Measurements from ENCODE around the gene GPR152.

Gene GPR152

GRCh38 chr11:67457453-67457852, 4.9 kb upstream of the GPR152 start:
- Histone ChIP-seq H3K36me3 (ENCODE audit: control insufficient read depth, insufficient read depth, low read length) (no peaks in the 10 kb centered on the region), H3K27me3 (ENCODE audit: control insufficient read depth, insufficient read depth, low read length) (no peaks in the 10 kb centered on the region), H3K9me3 (ENCODE audit: control insufficient read depth, insufficient read depth, low read length) (no peaks in the 10 kb centered on the region), H3K4me1 (ENCODE audit: control insufficient read depth, insufficient read depth, low read length) (no peaks in the 10 kb centered on the region), H3K9ac (ENCODE audit: low read depth, low read length) (no peak overlapping the region), H3K4me3 (ENCODE audit: low read depth, low read length) (no peak overlapping the region)

GRCh38 chr11:67456068-67456705, 3.7 kb upstream of the GPR152 start:
- Histone ChIP-seq H3K27me3 (ENCODE audit: control insufficient read depth, insufficient read depth, low read length) (no peaks in the 10 kb centered on the region), H3K36me3 (ENCODE audit: control insufficient read depth, insufficient read depth, low read length) (no peaks in the 10 kb centered on the region), H3K9me3 (ENCODE audit: control insufficient read depth, insufficient read depth, low read length) (no peaks in the 10 kb centered on the region), H3K4me3 (ENCODE audit: low read depth, low read length) (no peak overlapping the region), H3K9ac (ENCODE audit: low read depth, low read length) (no peak overlapping the region), H3K4me1 (ENCODE audit: control insufficient read depth, insufficient read depth, low read length) (no peaks in the 10 kb centered on the region)

- no peak within 1 kb of the TSS for H3K9ac ChIP-seq (ENCODE audit: low read depth, low read length)
- H3K9me3 ChIP-seq (ENCODE audit: control insufficient read depth, insufficient read depth, low read length) = no peaks in the 10 kb centered on the region
Measured at GRCh38 chr11:67455054-67455453, 2.5 kb upstream of the GPR152 start, which contains the start of gene CABP4. Gene CABP4, plus strand, starts transcription at chr11:67455354. Its CDS starts 70 bp downstream, at chr11:67455424.

GRCh38 chr11:67453816-67454732, 1.5 kb upstream of the GPR152 start:
- Histone ChIP-seq H3K9me3 (ENCODE audit: control insufficient read depth, insufficient read depth, low read length) (no peaks in the 10 kb centered on the region), H3K4me3 (ENCODE audit: low read depth, low read length) (no peak overlapping the region), H3K27me3 (ENCODE audit: control insufficient read depth, insufficient read depth, low read length) (no peaks in the 10 kb centered on the region), H3K4me1 (ENCODE audit: control insufficient read depth, insufficient read depth, low read length) (no peaks in the 10 kb centered on the region), H3K9ac (ENCODE audit: low read depth, low read length) (no peak overlapping the region), H3K36me3 (ENCODE audit: control insufficient read depth, insufficient read depth, low read length) (no peaks in the 10 kb centered on the region)

More at GRCh38 chr11:67455054-67455453, 2.5 kb upstream of the GPR152 start, which contains the start of gene CABP4:
- H3K4me1 ChIP-seq (ENCODE audit: control insufficient read depth, insufficient read depth, low read length) = no peaks in the 10 kb centered on the region
- H3K4me3 ChIP-seq (ENCODE audit: low read depth, low read length) = no peak within 1 kb of the TSS
- no peaks in the 10 kb centered on the region for H3K36me3 ChIP-seq (ENCODE audit: control insufficient read depth, insufficient read depth, low read length)
- no peaks in the 10 kb centered on the region for H3K27me3 ChIP-seq (ENCODE audit: control insufficient read depth, insufficient read depth, low read length)

- Histone ChIP-seq H3K4me1 (ENCODE audit: control insufficient read depth, insufficient read depth, low read length) (no peaks in the 10 kb centered on the region), H3K36me3 (ENCODE audit: control insufficient read depth, insufficient read depth, low read length) (no peaks in the 10 kb centered on the region), H3K27me3 (ENCODE audit: control insufficient read depth, insufficient read depth, low read length) (no peaks in the 10 kb centered on the region)
Measured at GRCh38 chr11:67451658-67451976, 912 bp downstream of the GPR152 start.

GRCh38 chr11:67450796-67451657, 1.5 kb downstream of the GPR152 start:
- Histone ChIP-seq H3K4me3 (ENCODE audit: low read depth, low read length) (no peak overlapping the region), H3K9ac (ENCODE audit: low read depth, low read length) (no peak overlapping the region), H3K27me3 (ENCODE audit: control insufficient read depth, insufficient read depth, low read length) (no peaks in the 10 kb centered on the region), H3K4me1 (ENCODE audit: control insufficient read depth, insufficient read depth, low read length) (no peaks in the 10 kb centered on the region), H3K9me3 (ENCODE audit: control insufficient read depth, insufficient read depth, low read length) (no peaks in the 10 kb centered on the region), H3K36me3 (ENCODE audit: control insufficient read depth, insufficient read depth, low read length) (no peaks in the 10 kb centered on the region)

More at GRCh38 chr11:67451658-67451976, 912 bp downstream of the GPR152 start:
- Histone ChIP-seq H3K9me3 (ENCODE audit: control insufficient read depth, insufficient read depth, low read length) (no peaks in the 10 kb centered on the region), H3K4me3 (ENCODE audit: low read depth, low read length) (no peak overlapping the region), H3K9ac (ENCODE audit: low read depth, low read length) (no peak overlapping the region)

GRCh38 chr11:67449116-67449844, 3.2 kb downstream of the GPR152 start:
- H3K27me3 ChIP-seq (ENCODE audit: control insufficient read depth, insufficient read depth, low read length) = no peaks in the 10 kb centered on the region
- no peaks in the 10 kb centered on the region for H3K9me3 ChIP-seq (ENCODE audit: control insufficient read depth, insufficient read depth, low read length)
- H3K4me1 ChIP-seq (ENCODE audit: control insufficient read depth, insufficient read depth, low read length) = no peaks in the 10 kb centered on the region

GRCh38 chr11:67448220-67448609, 4.3 kb downstream of the GPR152 start:
- Histone ChIP-seq H3K4me1 (ENCODE audit: control insufficient read depth, insufficient read depth, low read length) (no peaks in the 10 kb centered on the region), H3K4me3 (ENCODE audit: low read depth, low read length) (no peak overlapping the region), H3K9me3 (ENCODE audit: control insufficient read depth, insufficient read depth, low read length) (no peaks in the 10 kb centered on the region)

More at GRCh38 chr11:67449116-67449844, 3.2 kb downstream of the GPR152 start:
- Histone ChIP-seq H3K36me3 (ENCODE audit: control insufficient read depth, insufficient read depth, low read length) (no peaks in the 10 kb centered on the region), H3K4me3 (ENCODE audit: low read depth, low read length) (no peak overlapping the region), H3K9ac (ENCODE audit: low read depth, low read length) (no peak overlapping the region)

GRCh38 chr11:67445515-67445914, 7.0 kb downstream of the GPR152 start:
- no peaks in the 10 kb centered on the region for H3K27me3 ChIP-seq (ENCODE audit: control insufficient read depth, insufficient read depth, low read length)
- H3K4me3 ChIP-seq (ENCODE audit: low read depth, low read length) = no peak overlapping the region
- H3K9me3 ChIP-seq (ENCODE audit: control insufficient read depth, insufficient read depth, low read length) = no peaks in the 10 kb centered on the region
- no peaks in the 10 kb centered on the region for H3K4me1 ChIP-seq (ENCODE audit: control insufficient read depth, insufficient read depth, low read length)
- peaks cover 5% of the 10 kb centered on the region for H3K36me3 ChIP-seq (ENCODE audit: control insufficient read depth, insufficient read depth, low read length)
- H3K9ac ChIP-seq (ENCODE audit: low read depth, low read length) = no peak overlapping the region

More at GRCh38 chr11:67448220-67448609, 4.3 kb downstream of the GPR152 start:
- no peak overlapping the region for H3K9ac ChIP-seq (ENCODE audit: low read depth, low read length)
- no peaks in the 10 kb centered on the region for H3K36me3 ChIP-seq (ENCODE audit: control insufficient read depth, insufficient read depth, low read length)
- no peaks in the 10 kb centered on the region for H3K27me3 ChIP-seq (ENCODE audit: control insufficient read depth, insufficient read depth, low read length)

- Histone ChIP-seq H3K9me3 (ENCODE audit: control insufficient read depth, insufficient read depth, low read length) (no peaks in the 10 kb centered on the region), H3K36me3 (ENCODE audit: control insufficient read depth, insufficient read depth, low read length) (peaks cover 28% of the 10 kb centered on the region), H3K4me1 (ENCODE audit: control insufficient read depth, insufficient read depth, low read length) (no peaks in the 10 kb centered on the region), H3K27me3 (ENCODE audit: control insufficient read depth, insufficient read depth, low read length) (no peaks in the 10 kb centered on the region), H3K9ac (ENCODE audit: low read depth, low read length) (peak overlapping the region; percentile 81), H3K4me3 (ENCODE audit: low read depth, low read length) (peak overlapping the region; percentile 75)
Measured at GRCh38 chr11:67442504-67443404, 9.8 kb downstream of the GPR152 start.

Data from iPS-15b (cell line).